ENCODE measurements around the gene UBASH3B. TPM values are rescaled to one million over a fixed set of nuclear protein-coding genes. Genes with fewer than 3 reads are reported as not detected.

UBASH3B gene
- total RNA-seq, 1 donor = 21.4 TPM

DNA sequence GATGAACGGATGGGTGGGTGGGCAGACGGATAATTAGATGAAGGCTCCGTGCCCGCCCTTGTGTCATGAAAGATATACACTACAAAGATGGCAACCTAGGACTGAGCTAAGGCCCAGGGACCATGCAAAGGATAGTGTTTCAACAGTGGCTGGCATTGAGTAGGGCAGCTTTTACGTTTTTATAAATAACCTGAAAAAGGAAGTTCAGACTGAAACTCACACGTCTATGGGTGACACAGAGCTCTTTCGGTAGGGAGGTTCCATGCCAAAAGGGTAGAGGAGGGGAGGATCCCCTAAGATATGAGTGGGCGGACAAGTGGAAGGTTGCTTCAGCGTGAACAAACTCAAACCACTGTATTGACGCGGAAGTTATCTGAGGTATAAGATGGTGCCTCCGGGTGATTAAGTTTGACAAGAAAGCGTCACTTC, 90.5 kb downstream of the UBASH3B start:
- Histone ChIP-seq H2AFZ (ENCODE audit: low read length) (no peak overlapping the region), H3K27me3 (ENCODE audit: insufficient read depth, low read length) (no peaks in the 10 kb centered on the region), H4K20me1 (ENCODE audit: insufficient read depth, low read length) (peaks cover 6% of the 10 kb centered on the region), H3K36me3 (ENCODE audit: insufficient read depth, low read length) (no peaks in the 10 kb centered on the region), H3K9me3 (ENCODE audit: low read depth, low read length) (no peaks in the 10 kb centered on the region), H3K4me3 (ENCODE audit: insufficient read depth, low read length) (no peak overlapping the region), H3K4me1 (ENCODE audit: insufficient read depth, low read length) (peaks cover 29% of the 10 kb centered on the region), H3K27ac (ENCODE audit: low read depth, low read length) (no peak overlapping the region), H3K79me2 (ENCODE audit: insufficient read depth, low read length) (peaks cover 77% of the 10 kb centered on the region), H3K4me2 (ENCODE audit: insufficient read depth, low read length) (no peak overlapping the region)
- peak; percentile 52 for DNase-seq (ENCODE audit: insufficient read length, low spot score, missing footprints)
- TF ChIP-seq, protein P1, sequence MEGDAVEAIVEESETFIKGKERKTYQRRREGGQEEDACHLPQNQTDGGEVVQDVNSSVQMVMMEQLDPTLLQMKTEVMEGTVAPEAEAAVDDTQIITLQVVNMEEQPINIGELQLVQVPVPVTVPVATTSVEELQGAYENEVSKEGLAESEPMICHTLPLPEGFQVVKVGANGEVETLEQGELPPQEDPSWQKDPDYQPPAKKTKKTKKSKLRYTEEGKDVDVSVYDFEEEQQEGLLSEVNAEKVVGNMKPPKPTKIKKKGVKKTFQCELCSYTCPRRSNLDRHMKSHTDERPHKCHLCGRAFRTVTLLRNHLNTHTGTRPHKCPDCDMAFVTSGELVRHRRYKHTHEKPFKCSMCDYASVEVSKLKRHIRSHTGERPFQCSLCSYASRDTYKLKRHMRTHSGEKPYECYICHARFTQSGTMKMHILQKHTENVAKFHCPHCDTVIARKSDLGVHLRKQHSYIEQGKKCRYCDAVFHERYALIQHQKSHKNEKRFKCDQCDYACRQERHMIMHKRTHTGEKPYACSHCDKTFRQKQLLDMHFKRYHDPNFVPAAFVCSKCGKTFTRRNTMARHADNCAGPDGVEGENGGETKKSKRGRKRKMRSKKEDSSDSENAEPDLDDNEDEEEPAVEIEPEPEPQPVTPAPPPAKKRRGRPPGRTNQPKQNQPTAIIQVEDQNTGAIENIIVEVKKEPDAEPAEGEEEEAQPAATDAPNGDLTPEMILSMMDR (IDR thresholded peaks at IDR 0.05; ENCODE audit: extremely low read depth, low read depth, low read length) = no peak

GRCh38 chr11:122746611-122747244, 91.2 kb downstream of the UBASH3B start:
- Histone ChIP-seq H3K4me2 (ENCODE audit: insufficient read depth, low read length) (no peak overlapping the region), H3K9me3 (ENCODE audit: low read depth, low read length) (no peaks in the 10 kb centered on the region), H2AFZ (ENCODE audit: low read length) (no peak overlapping the region), H3K79me2 (ENCODE audit: insufficient read depth, low read length) (peaks cover 77% of the 10 kb centered on the region), H3K27me3 (ENCODE audit: insufficient read depth, low read length) (no peaks in the 10 kb centered on the region), H3K36me3 (ENCODE audit: insufficient read depth, low read length) (no peaks in the 10 kb centered on the region), H3K27ac (ENCODE audit: low read depth, low read length) (no peak overlapping the region), H3K4me3 (ENCODE audit: insufficient read depth, low read length) (no peak overlapping the region), H3K4me1 (ENCODE audit: insufficient read depth, low read length) (peaks cover 26% of the 10 kb centered on the region), H4K20me1 (ENCODE audit: insufficient read depth, low read length) (peaks cover 6% of the 10 kb centered on the region)
- DNase-seq (ENCODE audit: insufficient read length, low spot score, missing footprints) = peak; percentile 15
- TF ChIP-seq, protein P1 (IDR thresholded peaks at IDR 0.05; ENCODE audit: extremely low read depth, low read depth, low read length) = no peak

- peaks cover 75% of the 10 kb centered on the region for H3K79me2 ChIP-seq (ENCODE audit: insufficient read depth, low read length)
- TF ChIP-seq, protein P1 (IDR thresholded peaks at IDR 0.05; ENCODE audit: extremely low read depth, low read depth, low read length) = no peak
- no peak overlapping the region for H2AFZ ChIP-seq (ENCODE audit: low read length)
- DNase-seq (ENCODE audit: insufficient read length, low spot score, missing footprints) = peak; percentile 21
- no peaks in the 10 kb centered on the region for H3K9me3 ChIP-seq (ENCODE audit: low read depth, low read length)
- H4K20me1 ChIP-seq (ENCODE audit: insufficient read depth, low read length) = peaks cover 10% of the 10 kb centered on the region
- H3K36me3 ChIP-seq (ENCODE audit: insufficient read depth, low read length) = no peaks in the 10 kb centered on the region
- H3K4me1 ChIP-seq (ENCODE audit: insufficient read depth, low read length) = peaks cover 28% of the 10 kb centered on the region
- H3K27me3 ChIP-seq (ENCODE audit: insufficient read depth, low read length) = no peaks in the 10 kb centered on the region
- H3K27ac ChIP-seq (ENCODE audit: low read depth, low read length) = no peak overlapping the region
- no peak overlapping the region for H3K4me3 ChIP-seq (ENCODE audit: insufficient read depth, low read length)
- no peak overlapping the region for H3K4me2 ChIP-seq (ENCODE audit: insufficient read depth, low read length)
These were observed 91.8 kb downstream of the UBASH3B start for GRCh38 chr11:122747351-122747781.

DNA sequence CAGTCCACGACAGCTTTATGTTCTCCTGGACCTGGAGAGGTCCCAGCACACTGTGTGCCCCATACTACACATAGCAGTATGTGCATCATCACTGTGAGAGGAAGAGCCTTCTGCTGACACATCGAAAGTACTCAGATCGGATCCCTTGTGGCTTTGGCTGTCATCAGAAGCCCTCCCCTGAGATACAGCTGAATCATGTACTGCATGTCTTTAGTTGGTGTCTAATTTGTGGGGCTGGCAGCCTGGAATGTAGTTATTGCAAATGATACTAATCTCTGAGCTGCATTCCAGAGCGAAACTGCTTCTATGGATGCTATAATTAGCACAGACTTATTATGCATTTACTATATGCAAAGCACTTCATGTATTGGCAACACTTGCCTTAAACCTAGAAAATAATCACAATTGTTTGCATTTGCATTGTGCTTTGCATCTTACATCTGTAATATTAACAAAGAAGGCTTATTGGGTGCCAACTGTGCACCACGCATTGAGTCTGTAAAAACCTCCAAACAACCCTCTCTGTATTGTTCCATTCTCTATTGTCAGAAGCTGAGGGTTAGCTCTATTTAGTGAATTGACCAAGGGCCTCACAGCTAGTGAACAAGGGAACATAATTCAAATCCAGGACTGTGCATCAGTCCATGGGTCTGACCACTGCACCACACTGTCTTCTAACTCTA, 93.6 kb downstream of the UBASH3B start:
- Histone ChIP-seq H4K20me1 (ENCODE audit: insufficient read depth, low read length) (peaks cover 9% of the 10 kb centered on the region), H3K4me2 (ENCODE audit: insufficient read depth, low read length) (peak overlapping the region; percentile 7), H2AFZ (ENCODE audit: low read length) (no peak overlapping the region), H3K4me1 (ENCODE audit: insufficient read depth, low read length) (peaks cover 28% of the 10 kb centered on the region), H3K27ac (ENCODE audit: low read depth, low read length) (peak overlapping the region; percentile 56), H3K27me3 (ENCODE audit: insufficient read depth, low read length) (no peaks in the 10 kb centered on the region), H3K9me3 (ENCODE audit: low read depth, low read length) (no peaks in the 10 kb centered on the region), H3K36me3 (ENCODE audit: insufficient read depth, low read length) (no peaks in the 10 kb centered on the region), H3K4me3 (ENCODE audit: insufficient read depth, low read length) (no peak overlapping the region), H3K79me2 (ENCODE audit: insufficient read depth, low read length) (peaks cover 68% of the 10 kb centered on the region)
- peak; percentile 95 for DNase-seq (ENCODE audit: insufficient read length, low spot score, missing footprints)
- TF ChIP-seq, protein P1 (IDR thresholded peaks at IDR 0.05; ENCODE audit: extremely low read depth, low read depth, low read length) = no peak

All from osteoblast (primary cell).